ENCODE results near the gene DACT1.

- no peak for TF ChIP-seq CTCF (IDR thresholded peaks at IDR 0.05)
- no peak for TF ChIP-seq POLR2A (IDR thresholded peaks at IDR 0.05)
Observed at GRCh38 chr14:58666737-58667136, 29.0 kb downstream of the DACT1 start.

Data from lower leg skin (tissue), 3 donors.